ENCODE results near the gene ACCSL. TPM values are rescaled to one million over a fixed set of nuclear protein-coding genes. Genes with fewer than 3 reads are reported as not detected.

The ACCSL gene
- total RNA-seq, 2 experiments from 2014 or later = not detected

- H3K36me3 Mint-ChIP-seq (ENCODE audit: low read depth) = no peaks in the 10 kb centered on the region
- intact Hi-C loops (cut with micrococcal nuclease) = no loop called here
- ChIA-PET POLR2A (no interaction called here), CTCF (interaction anchor here (1.9 to 5.6 kb wide), 2 partner anchors 16 to 21 kb away, joined by 5 to 40 read pairs; partner anchors contain the start of gene EXT2)
- H3K27ac Mint-ChIP-seq = no peak overlapping the region
- no peak for ATAC-seq
- no peak for DNase-seq
- no peak overlapping the region for H3K4me3 Mint-ChIP-seq
- peaks cover 2% of the 10 kb centered on the region for H3K4me1 Mint-ChIP-seq (ENCODE audit: low read depth)
- H3K27me3 Mint-ChIP-seq = no peaks in the 10 kb centered on the region
- TF ChIP-seq CTCF (IDR thresholded peaks at IDR 0.05) = no peak
- H3K9me3 Mint-ChIP-seq = no peaks in the 10 kb centered on the region
These were observed 25.2 kb downstream of the ACCSL start for GRCh38 chr11:44072757-44073658.

- no peaks in the 10 kb centered on the region for H3K27me3 Mint-ChIP-seq
- H3K9me3 Mint-ChIP-seq = no peaks in the 10 kb centered on the region
- peaks cover 2% of the 10 kb centered on the region for H3K36me3 Mint-ChIP-seq (ENCODE audit: low read depth)
- H3K4me1 Mint-ChIP-seq (ENCODE audit: low read depth) = no peaks in the 10 kb centered on the region
- no peak for ATAC-seq
- intact Hi-C loops (cut with micrococcal nuclease) = no loop called here
- POLR2A ChIA-PET = interaction anchor here (0.6 kb wide), 1 partner anchor 14 kb away, joined by 4 read pairs; no protein-coding TSS in a partner anchor
- no peak overlapping the region for H3K27ac Mint-ChIP-seq
- TF ChIP-seq CTCF (IDR thresholded peaks at IDR 0.05) = no peak
- CTCF ChIA-PET = interaction anchor here (3.0 kb wide), 1 partner anchor 16 kb away, joined by 14 read pairs; the partner anchor contains the start of gene EXT2
- no peak for DNase-seq
- no peak overlapping the region for H3K4me3 Mint-ChIP-seq
These were observed 31.0 kb downstream of the ACCSL start for GRCh38 chr11:44078794-44079193.

GRCh38 chr11:44079376-44079775 is 31.6 kb downstream of the ACCSL start:
- H3K4me3 Mint-ChIP-seq = no peak overlapping the region
- ChIA-PET POLR2A (no interaction called here), CTCF (interaction anchor here (3.0 kb wide), 1 partner anchor 15 kb away, joined by 14 read pairs; the partner anchor contains the start of gene EXT2)
- DNase-seq = no peak
- intact Hi-C loops (cut with micrococcal nuclease) = no loop called here
- TF ChIP-seq CTCF (IDR thresholded peaks at IDR 0.05) = no peak
- ATAC-seq = no peak
- peaks cover 6% of the 10 kb centered on the region for H3K36me3 Mint-ChIP-seq (ENCODE audit: low read depth)
- H3K27ac Mint-ChIP-seq = no peak overlapping the region
- H3K9me3 Mint-ChIP-seq = no peaks in the 10 kb centered on the region
- no peaks in the 10 kb centered on the region for H3K27me3 Mint-ChIP-seq
- H3K4me1 Mint-ChIP-seq (ENCODE audit: low read depth) = no peaks in the 10 kb centered on the region

- DNase-seq = no peak
- no peak overlapping the region for H3K4me3 Mint-ChIP-seq
- peaks cover 10% of the 10 kb centered on the region for H3K36me3 Mint-ChIP-seq (ENCODE audit: low read depth)
- intact Hi-C loops (cut with micrococcal nuclease) = no loop called here
- H3K9me3 Mint-ChIP-seq = peaks cover 5% of the 10 kb centered on the region
- no peaks in the 10 kb centered on the region for H3K27me3 Mint-ChIP-seq
- H3K4me1 Mint-ChIP-seq (ENCODE audit: low read depth) = no peaks in the 10 kb centered on the region
- POLR2A ChIA-PET = no interaction called here
- no peak for TF ChIP-seq CTCF (IDR thresholded peaks at IDR 0.05)
- CTCF ChIA-PET = interaction anchor here (1.5 kb wide), 1 partner anchor 10 kb away, joined by 4 read pairs; no protein-coding TSS in a partner anchor
- H3K27ac Mint-ChIP-seq = no peak overlapping the region
- ATAC-seq = no peak
These were observed 33.2 kb downstream of the ACCSL start for GRCh38 chr11:44080951-44081350.

- intact Hi-C loops (cut with micrococcal nuclease) = no loop called here
- DNase-seq = no peak
- Mint-ChIP-seq H3K27ac (no peak overlapping the region), H3K4me1 (ENCODE audit: low read depth) (no peaks in the 10 kb centered on the region), H3K9me3 (peaks cover 5% of the 10 kb centered on the region), H3K4me3 (no peak overlapping the region), H3K27me3 (no peaks in the 10 kb centered on the region), H3K36me3 (ENCODE audit: low read depth) (peaks cover 10% of the 10 kb centered on the region)
- TF ChIP-seq CTCF (IDR thresholded peaks at IDR 0.05) = no peak
- no peak for ATAC-seq
- POLR2A ChIA-PET = no interaction called here
- CTCF ChIA-PET = interaction anchor here (0.9 kb wide), 1 partner anchor 13 kb away, joined by 4 read pairs; the partner anchor contains the start of gene EXT2
These were observed 34.9 kb downstream of the ACCSL start for GRCh38 chr11:44082645-44083044.
